Activated CD4-positive, alpha-beta T cell treated with anti-CD3 and anti-CD28 coated beads for 36 hours (primary cell): ENCODE data around the gene MAGI1. TPM values are rescaled to one million over a fixed set of nuclear protein-coding genes. Genes with fewer than 3 reads are reported as not detected.
"Not testable (repeated sequence)": the region's sequence is repeated elsewhere in the genome, so short reads cannot be mapped to it uniquely, and the experiment has no call there.

Experiments used
- ATAC-seq: fragments of 200-7000 bp; cut with Tn5 transposase; one replicate; pipeline ENCODE4 v1.10.0; 2021; ENCODE audit warnings: mild to moderate bottlenecking, moderate library complexity
- CTCF ChIA-PET: fragments of 350-600 bp; sonication (Branson Sonifier 250); formaldehyde crosslinking; loops from one replicate; lab custom pipeline; 2021; ENCODE audit warnings: antibody characterized with exemption; lab: Charles Lee
- POLR2A ChIA-PET: fragments of 350-600 bp; sonication (Branson Sonifier 250); formaldehyde crosslinking; loops from one replicate; lab custom pipeline; 2021; ENCODE audit warnings: antibody characterized with exemption, inconsistent platforms; lab: Charles Lee
- DNase-seq: peaks from one replicate; pipeline ENCODE4 v3.0.0-alpha.2; 2020
- H3K27ac Mint-ChIP-seq: one replicate; pipeline ENCODE4 v1.8.0; 2021; ENCODE audit warnings: mixed read lengths
- H3K27me3 Mint-ChIP-seq: one replicate; pipeline ENCODE4 v1.8.0; 2021; ENCODE audit warnings: mixed read lengths
- H3K36me3 Mint-ChIP-seq: one replicate; pipeline ENCODE4 v1.8.0; 2021; ENCODE audit warnings: low read depth, mixed read lengths
- H3K4me1 Mint-ChIP-seq: one replicate; pipeline ENCODE4 v1.8.0; 2021; ENCODE audit warnings: mixed read lengths
- H3K4me3 Mint-ChIP-seq: one replicate; pipeline ENCODE4 v1.8.0; 2021; ENCODE audit warnings: mild to moderate bottlenecking, moderate library complexity, mixed read lengths
- H3K9me3 Mint-ChIP-seq: one replicate; pipeline ENCODE4 v1.8.0; 2021; ENCODE audit warnings: low read depth, mixed read lengths
- intact Hi-C, 2 experiments: fragments of 100-400 bp; cut with DNase I in 1 of 2; cut with micrococcal nuclease in 1 of 2; formaldehyde crosslinking; loops; one replicate each; pipeline versions ENCODE4 v1.14.2 to v1.15.1; 2022 to 2024; cut with DNase I, micrococcal nuclease
- total RNA-seq, 2 experiments: library from RNA; stranded (reverse); gene quantifications; one replicate each; pipeline ENCODE4 v1.2.3, GENCODE V29; 2021

MAGI1 gene
- total RNA-seq, 2 experiments from 2014 or later = 0.09 to 0.18 TPM

GRCh38 chr3:65618599-65618998 lies 420.1 kb downstream of the MAGI1 start:
- no peak overlapping the region for H3K4me3 Mint-ChIP-seq
- intact Hi-C loops = no loop called here
- no peaks in the 10 kb centered on the region for H3K4me1 Mint-ChIP-seq
- H3K36me3 Mint-ChIP-seq = no peaks in the 10 kb centered on the region
- no peaks in the 10 kb centered on the region for H3K27me3 Mint-ChIP-seq
- POLR2A ChIA-PET = no interaction called here
- CTCF ChIA-PET = no interaction called here
- H3K9me3 Mint-ChIP-seq = no peaks in the 10 kb centered on the region
- H3K27ac Mint-ChIP-seq = no peak overlapping the region
- ATAC-seq (no peak), DNase-seq (no peak)

GRCh38 chr3:65617787-65618186 lies 420.9 kb downstream of the MAGI1 start:
- Mint-ChIP-seq H3K36me3 (no peaks in the 10 kb centered on the region), H3K4me1 (no peaks in the 10 kb centered on the region), H3K4me3 (no peak overlapping the region), H3K9me3 (no peaks in the 10 kb centered on the region), H3K27ac (no peak overlapping the region), H3K27me3 (no peaks in the 10 kb centered on the region)
- CTCF ChIA-PET = no interaction called here
- intact Hi-C loops = no loop called here
- POLR2A ChIA-PET = no interaction called here
- ATAC-seq = no peak
- no peak for DNase-seq

GRCh38 chr3:65617209-65617608 lies 421.5 kb downstream of the MAGI1 start:
- DNase-seq = no peak
- POLR2A ChIA-PET = no interaction called here
- H3K27me3 Mint-ChIP-seq = no peaks in the 10 kb centered on the region

DNA sequence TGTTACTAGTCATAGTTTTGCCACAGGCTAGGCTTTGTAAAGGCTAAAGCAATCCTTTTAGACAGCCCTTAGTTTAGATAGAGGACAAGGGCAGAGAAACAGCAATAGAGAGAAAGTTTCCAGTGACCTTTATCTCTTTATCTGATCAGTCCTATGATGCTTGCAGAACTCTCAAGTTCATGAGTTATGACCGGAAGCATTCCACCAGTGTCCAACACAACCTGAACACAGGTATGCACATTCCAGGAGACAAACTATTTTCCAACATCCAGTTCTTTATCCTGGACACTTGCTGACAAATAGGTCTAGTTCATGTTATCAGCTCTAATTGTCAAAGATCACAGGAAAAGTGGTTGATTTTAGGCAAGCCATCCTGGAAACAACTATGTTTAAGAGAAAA lies 422.2 kb downstream of the MAGI1 start:
- ChIA-PET POLR2A (no interaction called here), CTCF (no interaction called here)
- no peak for ATAC-seq
- Mint-ChIP-seq H3K4me3 (no peak overlapping the region), H3K4me1 (no peaks in the 10 kb centered on the region), H3K36me3 (no peaks in the 10 kb centered on the region), H3K9me3 (no peaks in the 10 kb centered on the region), H3K27ac (no peak overlapping the region), H3K27me3 (no peaks in the 10 kb centered on the region)
- intact Hi-C loops = no loop called here
- DNase-seq = no peak

More at GRCh38 chr3:65617209-65617608, 421.5 kb downstream of the MAGI1 start:
- intact Hi-C loops = no loop called here
- CTCF ChIA-PET = no interaction called here
- no peak overlapping the region for H3K27ac Mint-ChIP-seq
- ATAC-seq = no peak
- H3K4me1 Mint-ChIP-seq = no peaks in the 10 kb centered on the region
- H3K9me3 Mint-ChIP-seq = no peaks in the 10 kb centered on the region
- no peak overlapping the region for H3K4me3 Mint-ChIP-seq
- no peaks in the 10 kb centered on the region for H3K36me3 Mint-ChIP-seq

DNA sequence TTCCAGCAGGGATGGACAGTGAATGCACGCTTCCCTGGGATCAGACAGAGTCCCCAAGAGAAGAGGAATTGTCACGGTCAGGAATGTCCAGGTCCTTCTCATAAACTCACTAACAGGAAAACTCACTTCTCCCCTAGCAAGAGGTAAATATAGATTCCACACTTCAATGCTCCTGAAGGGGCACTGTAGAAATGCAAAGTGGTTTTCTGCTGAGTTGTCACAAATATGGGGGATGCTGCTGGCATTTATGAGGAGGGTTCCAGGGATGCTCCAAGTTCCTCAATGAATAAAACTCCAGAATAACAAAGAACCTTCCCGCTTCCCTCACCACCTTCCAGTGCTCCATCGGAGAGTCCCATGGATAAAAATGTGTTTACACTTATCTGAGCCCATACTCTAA lies 423.4 kb downstream of the MAGI1 start:
- H3K27ac Mint-ChIP-seq = no peak overlapping the region
- H3K27me3 Mint-ChIP-seq = no peaks in the 10 kb centered on the region
- ATAC-seq (no peak), DNase-seq (no peak)
- POLR2A ChIA-PET = no interaction called here
- no peak overlapping the region for H3K4me3 Mint-ChIP-seq
- intact Hi-C loops = no loop called here
- H3K36me3 Mint-ChIP-seq = no peaks in the 10 kb centered on the region
- H3K9me3 Mint-ChIP-seq = no peaks in the 10 kb centered on the region
- CTCF ChIA-PET = no interaction called here
- H3K4me1 Mint-ChIP-seq = no peaks in the 10 kb centered on the region

DNA sequence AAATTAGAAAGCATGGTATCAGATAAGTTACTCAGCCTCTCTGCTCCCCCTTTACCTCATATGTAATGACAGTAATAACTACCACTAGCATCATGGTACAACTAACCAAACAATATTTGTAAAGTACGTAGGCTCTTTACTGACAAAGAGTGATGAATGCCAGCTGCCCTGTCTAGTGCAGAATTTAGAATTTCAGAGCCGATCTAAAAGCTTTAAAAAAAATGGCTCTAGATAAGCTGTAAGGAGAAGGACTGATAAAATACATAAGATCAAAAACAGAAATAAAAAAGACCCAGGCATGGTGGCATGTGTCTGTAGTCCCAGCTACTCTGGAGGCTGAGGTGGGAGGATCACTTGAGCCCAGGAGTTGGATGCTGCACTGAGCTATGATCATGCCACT lies 424.1 kb downstream of the MAGI1 start:
- ChIA-PET CTCF (no interaction called here), POLR2A (no interaction called here)
- no peaks in the 10 kb centered on the region for H3K36me3 Mint-ChIP-seq
- no peak overlapping the region for H3K27ac Mint-ChIP-seq
- no peak for ATAC-seq
- DNase-seq = no peak
- no peaks in the 10 kb centered on the region for H3K9me3 Mint-ChIP-seq
- intact Hi-C loops = no loop called here
- H3K4me3 Mint-ChIP-seq = no peak overlapping the region
- no peaks in the 10 kb centered on the region for H3K27me3 Mint-ChIP-seq
- no peaks in the 10 kb centered on the region for H3K4me1 Mint-ChIP-seq

DNA sequence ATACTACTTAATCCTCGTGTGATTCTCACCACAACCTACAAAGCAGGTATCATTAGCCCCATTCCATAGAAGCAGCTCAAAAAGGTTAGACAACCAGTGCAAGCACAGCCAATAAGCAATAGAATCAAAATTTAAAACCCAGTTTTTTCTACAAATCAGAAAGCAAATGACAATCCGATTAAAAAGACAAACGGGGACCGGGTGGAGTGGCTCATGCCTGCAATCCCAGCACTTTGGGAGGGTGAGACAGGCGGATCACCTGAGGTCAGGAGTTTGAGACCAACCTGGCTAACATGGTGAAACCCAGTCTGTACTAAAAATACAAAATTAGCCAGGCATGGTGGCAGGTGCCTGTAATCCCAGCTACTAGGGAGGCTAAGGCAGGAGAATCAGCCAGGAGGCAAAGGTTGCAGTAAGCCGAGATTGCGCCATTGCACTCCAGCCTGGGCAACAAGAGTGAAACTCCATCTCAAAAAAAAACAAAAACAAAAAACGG lies 430.7 kb downstream of the MAGI1 start:
- H3K4me3 Mint-ChIP-seq, DNase-seq, H3K27me3 Mint-ChIP-seq, H3K36me3 Mint-ChIP-seq, H3K4me1 Mint-ChIP-seq, H3K9me3 Mint-ChIP-seq, POLR2A ChIA-PET, ATAC-seq, CTCF ChIA-PET, intact Hi-C loops, H3K27ac Mint-ChIP-seq: not testable (repeated sequence)

- Mint-ChIP-seq H3K4me1 (no peaks in the 10 kb centered on the region), H3K36me3 (no peaks in the 10 kb centered on the region), H3K27ac (no peak overlapping the region), H3K4me3 (no peak overlapping the region), H3K9me3 (no peaks in the 10 kb centered on the region), H3K27me3 (no peaks in the 10 kb centered on the region)
- intact Hi-C loops = no loop called here
- ChIA-PET CTCF (no interaction called here), POLR2A (no interaction called here)
- no peak for ATAC-seq
- no peak for DNase-seq
Observed at GRCh38 chr3:65607101-65607500, 431.6 kb downstream of the MAGI1 start.

GRCh38 chr3:65605876-65606432 lies 432.8 kb downstream of the MAGI1 start:
- intact Hi-C loops = no loop called here
- ChIA-PET POLR2A (no interaction called here), CTCF (no interaction called here)
- Mint-ChIP-seq H3K27ac (no peak overlapping the region), H3K36me3 (no peaks in the 10 kb centered on the region), H3K4me3 (no peak overlapping the region), H3K4me1 (no peaks in the 10 kb centered on the region), H3K9me3 (no peaks in the 10 kb centered on the region), H3K27me3 (no peaks in the 10 kb centered on the region)
- ATAC-seq (no peak), DNase-seq (no peak)

GRCh38 chr3:65604863-65605526 lies 433.7 kb downstream of the MAGI1 start:
- H3K9me3 Mint-ChIP-seq = no peaks in the 10 kb centered on the region
- no peaks in the 10 kb centered on the region for H3K27me3 Mint-ChIP-seq
- H3K36me3 Mint-ChIP-seq = no peaks in the 10 kb centered on the region
- ChIA-PET CTCF (no interaction called here), POLR2A (no interaction called here)
- no peak overlapping the region for H3K27ac Mint-ChIP-seq
- intact Hi-C loops = no loop called here
- no peak overlapping the region for H3K4me3 Mint-ChIP-seq
- no peaks in the 10 kb centered on the region for H3K4me1 Mint-ChIP-seq
- DNase-seq = no peak
- ATAC-seq = no peak

DNA sequence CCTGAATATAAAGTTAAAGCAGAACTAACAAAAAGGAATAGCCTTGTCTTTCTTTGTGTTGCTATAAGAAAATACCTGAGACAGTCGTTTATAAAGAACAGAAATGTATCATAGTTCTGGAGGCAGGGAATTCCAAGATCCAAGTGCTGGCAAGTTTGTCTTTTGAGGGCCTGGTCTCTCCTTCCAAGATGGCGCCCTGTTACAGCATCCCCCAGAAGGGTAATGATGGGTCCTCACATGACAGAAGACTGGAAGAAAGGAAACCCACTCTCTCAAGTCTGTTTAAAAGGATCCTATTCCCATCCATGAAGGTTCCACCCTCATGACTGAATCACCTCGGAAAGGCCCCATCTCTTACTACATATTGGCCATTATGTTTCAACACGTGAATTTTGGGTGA lies 435.1 kb downstream of the MAGI1 start:
- Mint-ChIP-seq H3K4me1 (no peaks in the 10 kb centered on the region), H3K27me3 (peaks cover 8% of the 10 kb centered on the region), H3K27ac (no peak overlapping the region), H3K9me3 (no peaks in the 10 kb centered on the region), H3K4me3 (no peak overlapping the region), H3K36me3 (no peaks in the 10 kb centered on the region)
- ChIA-PET POLR2A (no interaction called here), CTCF (no interaction called here)
- intact Hi-C loops = no loop called here
- ATAC-seq (no peak), DNase-seq (no peak)

- DNase-seq (no peak), ATAC-seq (no peak)
- Mint-ChIP-seq H3K4me3 (no peak overlapping the region), H3K36me3 (no peaks in the 10 kb centered on the region), H3K9me3 (no peaks in the 10 kb centered on the region), H3K4me1 (no peaks in the 10 kb centered on the region), H3K27me3 (peaks cover 16% of the 10 kb centered on the region), H3K27ac (no peak overlapping the region)
- POLR2A ChIA-PET = no interaction called here
- intact Hi-C loops = no loop called here
- CTCF ChIA-PET = no interaction called here
Observed at GRCh38 chr3:65600888-65601287, 437.8 kb downstream of the MAGI1 start.
